ENCODE results near the gene SURF1.
"Not testable (repeated sequence)": the region's sequence is repeated elsewhere in the genome, so short reads cannot be mapped to it uniquely, and the experiment has no call there.

The SURF1 gene

DNA sequence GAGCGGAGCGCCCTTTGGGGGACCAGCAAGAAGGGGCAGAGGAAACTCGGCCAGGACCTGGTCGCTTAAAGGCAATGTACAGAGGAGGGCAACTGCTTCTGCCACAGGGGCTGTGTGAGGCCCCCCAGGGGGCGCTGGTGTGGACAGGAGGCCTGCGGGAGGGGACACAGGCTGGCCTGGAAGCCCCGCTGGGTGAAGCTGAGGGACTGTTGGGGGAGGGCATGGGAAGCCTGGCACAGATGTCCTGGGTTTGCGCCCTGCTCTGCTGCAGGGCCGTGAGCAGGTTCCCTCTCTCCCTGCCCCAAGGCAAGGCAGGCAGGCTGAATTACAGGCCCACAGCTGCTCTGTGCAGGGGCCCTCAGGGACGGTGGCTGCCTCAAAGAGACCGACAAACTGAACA is 13.7 kb downstream of the SURF1 start:
- no peak for DNase-seq (ENCODE audit: low spot score)

DNA sequence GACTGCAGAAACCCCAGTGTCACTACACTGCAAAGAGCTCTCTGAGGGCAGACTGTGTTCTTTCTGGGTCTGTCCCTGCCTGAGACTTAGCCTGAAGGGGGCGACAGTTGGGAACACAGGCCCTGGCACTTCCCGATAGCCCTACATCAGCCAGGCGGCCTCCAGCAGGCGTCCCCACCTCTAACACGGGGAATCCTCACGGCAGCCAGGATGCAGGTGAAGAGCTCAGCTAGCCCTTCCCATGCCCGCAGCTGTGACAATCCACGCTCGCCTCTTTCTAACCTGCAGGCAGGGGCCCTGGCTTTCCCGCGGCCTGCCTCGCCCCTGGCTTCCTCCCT is 14.2 kb downstream of the SURF1 start:
- peak; percentile 60 for DNase-seq (ENCODE audit: low spot score)

DNA sequence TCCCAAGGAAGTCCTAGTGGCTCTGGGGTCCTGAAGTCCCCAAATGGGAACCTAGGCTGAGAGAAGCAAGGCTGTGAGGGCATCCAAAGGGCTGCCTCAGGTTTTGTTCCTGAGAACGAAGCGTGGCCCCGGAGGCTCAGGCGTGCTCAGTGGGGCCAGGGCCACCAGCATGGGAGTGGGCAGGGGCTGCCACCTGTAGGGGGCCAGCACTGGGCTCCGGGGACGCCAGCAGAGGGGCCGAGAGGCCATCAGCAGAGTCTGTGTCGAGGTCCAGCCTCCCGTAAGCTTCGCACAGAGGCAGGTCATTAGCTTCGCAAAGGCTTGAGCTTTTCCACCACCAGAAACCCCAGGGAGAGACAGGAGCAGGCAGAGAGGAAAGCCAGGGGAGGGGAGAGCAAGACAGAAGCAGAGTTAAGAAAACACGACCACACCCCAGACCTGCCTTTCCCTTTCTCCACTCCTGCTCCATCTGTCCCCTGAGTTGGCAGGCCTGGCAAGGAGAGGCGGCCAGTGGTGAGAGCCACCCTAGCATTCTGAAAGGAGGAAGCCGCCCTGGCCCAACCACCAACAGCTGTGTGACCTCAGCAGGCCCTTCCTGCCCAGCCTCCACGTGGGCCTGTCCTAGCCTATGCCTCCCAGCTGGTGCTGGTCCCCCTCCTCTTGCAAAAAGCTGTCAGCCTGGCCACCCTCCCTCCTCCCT is 14.8 kb downstream of the SURF1 start:
- DNase-seq (ENCODE audit: low spot score) = no peak

DNA sequence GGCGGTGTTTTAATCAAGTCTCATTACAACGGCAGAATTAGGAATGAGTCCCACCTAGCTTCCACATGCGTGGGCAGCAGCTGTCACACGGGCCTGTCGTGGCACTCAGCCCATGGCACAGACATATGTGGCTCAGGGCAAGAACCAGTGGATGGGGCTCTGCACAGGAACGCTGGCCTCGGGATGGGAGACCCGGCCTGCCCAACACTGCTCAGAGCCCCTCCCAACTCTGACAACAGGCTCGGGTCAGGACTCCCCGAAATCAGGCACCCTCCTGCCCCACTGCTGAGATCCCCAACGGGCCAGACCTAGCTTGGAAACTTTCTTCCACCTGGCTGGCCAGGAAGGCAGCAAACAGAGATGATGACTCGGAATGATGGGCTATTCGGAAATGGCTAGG is 15.4 kb downstream of the SURF1 start:
- DNase-seq (ENCODE audit: low spot score) = no peak

DNA sequence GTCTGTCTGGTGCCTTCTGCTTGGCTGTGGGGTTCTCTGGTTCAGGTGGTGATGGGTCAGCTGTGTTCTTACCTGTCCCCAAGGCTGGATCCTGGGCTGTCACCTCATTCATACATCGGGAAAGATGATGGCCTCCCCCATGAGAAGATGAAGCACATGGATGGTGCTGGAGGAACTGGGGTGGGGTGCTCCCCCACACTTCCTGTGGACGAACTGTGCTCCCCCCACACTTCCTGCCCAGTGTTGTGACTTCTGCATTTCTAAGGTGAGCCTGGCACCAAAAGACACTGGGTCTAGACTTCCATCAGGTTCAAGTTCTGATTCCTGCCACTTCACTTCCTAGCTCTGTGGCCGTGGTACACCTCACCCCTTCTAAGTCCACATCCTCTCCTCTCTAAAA is 16.0 kb downstream of the SURF1 start:
- no peak for DNase-seq (ENCODE audit: low spot score)

DNA sequence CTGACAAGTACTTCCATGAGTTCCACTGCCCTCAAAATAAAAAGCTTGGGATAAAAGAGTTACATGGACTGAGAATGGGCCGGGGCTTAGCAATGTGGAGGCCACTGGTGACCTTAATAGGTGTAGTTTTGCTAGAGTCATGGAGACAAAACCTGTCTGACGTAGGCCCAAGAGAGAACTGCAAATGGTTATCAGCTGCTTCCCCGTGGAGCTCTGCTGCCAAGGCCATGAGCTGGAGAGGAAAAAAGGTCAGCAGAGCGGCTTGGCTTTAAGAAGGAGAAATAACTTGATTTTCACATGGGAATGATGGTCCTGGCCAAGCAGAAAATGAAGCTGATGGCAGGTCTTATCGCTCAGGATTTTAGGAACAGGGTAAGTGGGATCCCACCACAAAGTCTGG is 16.6 kb downstream of the SURF1 start:
- no peak for DNase-seq (ENCODE audit: low spot score)

DNA sequence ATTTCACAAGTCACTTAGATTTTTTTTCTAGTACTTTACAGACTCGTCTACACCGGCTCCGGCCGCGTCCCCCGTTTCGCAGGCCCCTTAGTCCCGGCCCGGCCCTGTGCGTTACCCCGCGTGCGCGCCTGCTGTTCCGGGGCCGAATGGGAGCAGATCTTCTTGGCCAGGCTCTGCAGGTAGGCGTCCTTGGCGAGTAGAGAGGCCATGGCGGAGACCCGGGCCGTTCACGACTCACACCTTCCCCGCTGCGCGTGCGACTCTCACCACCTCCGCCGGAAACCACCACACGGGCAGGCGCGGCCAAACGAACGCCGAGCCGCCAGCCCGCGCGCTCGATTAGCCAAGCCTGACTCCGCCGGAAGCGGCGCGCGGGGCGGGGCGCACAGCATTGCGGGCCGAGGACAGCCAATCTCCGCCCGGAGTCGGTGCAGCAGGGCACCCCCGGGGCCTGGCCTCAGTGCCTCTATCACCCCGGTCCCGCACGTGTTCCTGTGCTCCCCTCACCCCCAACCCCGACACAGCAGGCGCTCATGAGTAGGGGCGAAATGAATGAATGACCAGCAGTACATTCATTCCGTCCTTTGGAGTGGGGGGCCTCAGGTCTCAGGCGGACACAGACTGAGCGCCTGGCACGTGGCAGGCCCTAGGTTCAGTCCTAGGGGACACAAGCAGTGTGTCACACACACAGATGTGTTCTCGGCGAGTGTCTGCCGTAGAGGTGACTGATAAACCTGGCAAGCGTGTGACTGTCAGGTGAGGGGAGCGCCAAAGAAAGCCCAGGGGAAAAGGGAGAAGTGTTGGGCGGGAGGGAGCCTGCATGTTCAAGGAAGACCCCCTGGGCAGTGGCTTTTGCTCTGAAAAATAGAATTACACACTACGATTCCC is 20.1 kb downstream of the SURF1 start, which contains the start of gene SURF6:
Gene SURF6, minus strand, starts transcription at position 265 of the 888 bp plus-strand sequence. Its CDS starts 56 bp downstream, at position 209.
- DNase-seq (ENCODE audit: low spot score) = peak; percentile 94

DNA sequence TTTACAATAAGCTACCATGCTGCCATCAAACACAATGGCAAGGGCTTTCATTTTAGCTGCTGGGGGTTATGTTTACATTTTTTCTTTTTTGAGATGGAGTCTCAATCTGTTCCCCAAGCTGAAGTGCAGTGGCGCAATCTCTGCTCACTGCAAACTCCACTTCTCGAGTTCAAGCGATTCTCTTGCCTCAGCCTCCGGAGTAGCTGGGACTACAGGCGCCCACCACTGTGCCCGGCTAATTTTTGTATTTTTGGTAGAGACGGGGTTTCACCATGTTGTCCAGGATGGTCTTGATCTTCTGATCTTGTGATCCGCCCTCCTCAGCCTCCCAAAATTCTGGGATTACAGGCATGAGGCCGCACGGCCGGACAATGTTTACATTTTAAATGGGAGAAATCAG is 21.4 kb downstream of the SURF1 start:
- not testable (repeated sequence) for DNase-seq (ENCODE audit: low spot score)

DNA sequence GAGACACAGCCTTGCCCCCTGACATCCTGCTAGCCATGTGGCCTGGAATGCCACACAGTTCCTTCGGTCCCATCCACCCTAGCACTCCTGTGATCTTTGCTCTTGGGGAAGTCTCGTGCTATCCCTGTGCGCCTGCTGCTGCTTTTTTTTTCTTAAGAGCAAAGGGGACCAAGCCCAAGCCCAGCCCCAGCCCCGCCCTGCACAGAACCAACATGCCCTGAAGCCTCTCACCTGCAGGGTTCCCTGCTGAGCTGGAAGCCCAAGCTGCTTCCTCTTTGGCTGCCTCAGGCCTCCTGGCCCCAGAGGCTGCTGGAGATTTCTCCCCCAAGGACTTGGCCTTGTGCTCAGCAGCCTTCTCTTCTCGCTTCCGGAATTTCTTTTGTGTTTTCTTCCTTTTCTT is 22.1 kb downstream of the SURF1 start:
- no peak for DNase-seq (ENCODE audit: low spot score)

DNA sequence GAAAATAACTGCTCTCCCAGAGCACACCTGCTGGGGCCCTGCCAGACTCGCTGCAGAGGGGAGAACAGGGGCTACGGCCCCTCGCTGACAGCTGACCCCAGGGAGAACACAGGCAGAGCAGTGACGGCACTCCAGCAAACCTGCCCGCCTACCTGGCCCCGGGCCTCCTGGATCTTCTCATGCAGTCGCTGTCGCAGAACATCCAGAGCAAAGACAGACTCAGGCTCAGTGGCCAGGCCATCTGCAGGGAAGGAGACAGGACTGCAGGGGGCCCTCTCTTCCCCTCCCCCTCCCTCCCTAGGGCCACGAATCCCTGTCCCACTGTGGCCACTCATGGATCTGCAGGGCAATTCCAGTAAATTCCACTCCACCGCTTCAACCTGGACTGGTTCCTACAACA is 22.7 kb downstream of the SURF1 start:
- DNase-seq (ENCODE audit: low spot score) = no peak

DNA sequence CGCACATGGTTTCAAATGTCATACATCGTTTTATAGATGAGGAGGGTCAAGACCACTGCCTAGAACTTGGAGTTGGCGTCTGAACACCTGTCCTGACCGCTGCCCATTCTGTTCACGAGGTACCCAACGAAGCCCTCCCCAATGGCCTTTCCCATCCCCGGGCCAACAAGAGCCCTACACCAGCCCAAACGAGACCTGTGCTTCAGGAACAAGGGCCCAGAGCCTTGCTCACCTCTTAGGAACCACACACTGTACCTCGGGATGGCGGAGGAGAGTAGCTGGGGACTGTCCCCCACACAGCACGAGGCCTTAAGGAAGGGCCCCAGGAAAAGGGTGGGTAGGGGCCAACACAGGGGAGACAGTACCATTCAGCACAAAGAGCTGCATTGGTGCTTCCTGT is 23.3 kb downstream of the SURF1 start:
- no peak for DNase-seq (ENCODE audit: low spot score)

DNA sequence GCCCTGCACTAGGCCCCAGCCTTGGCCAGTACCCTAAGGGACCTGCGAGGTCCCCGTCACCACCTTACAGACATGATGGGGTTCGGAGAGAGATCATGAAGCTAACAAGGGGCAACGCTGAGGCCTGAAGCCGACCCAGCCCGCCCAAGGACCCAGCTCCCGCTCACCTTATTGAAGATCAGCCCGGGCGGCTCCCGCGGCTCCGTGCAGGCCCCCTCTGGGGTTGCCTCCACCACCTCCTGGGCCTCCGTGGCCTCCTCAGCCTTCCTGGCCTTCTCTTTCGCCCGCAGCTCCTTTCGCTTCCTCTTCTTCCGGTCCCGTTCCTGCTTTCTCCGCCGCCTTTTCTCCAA is 23.9 kb downstream of the SURF1 start:
- DNase-seq (ENCODE audit: low spot score) = no peak

DNA sequence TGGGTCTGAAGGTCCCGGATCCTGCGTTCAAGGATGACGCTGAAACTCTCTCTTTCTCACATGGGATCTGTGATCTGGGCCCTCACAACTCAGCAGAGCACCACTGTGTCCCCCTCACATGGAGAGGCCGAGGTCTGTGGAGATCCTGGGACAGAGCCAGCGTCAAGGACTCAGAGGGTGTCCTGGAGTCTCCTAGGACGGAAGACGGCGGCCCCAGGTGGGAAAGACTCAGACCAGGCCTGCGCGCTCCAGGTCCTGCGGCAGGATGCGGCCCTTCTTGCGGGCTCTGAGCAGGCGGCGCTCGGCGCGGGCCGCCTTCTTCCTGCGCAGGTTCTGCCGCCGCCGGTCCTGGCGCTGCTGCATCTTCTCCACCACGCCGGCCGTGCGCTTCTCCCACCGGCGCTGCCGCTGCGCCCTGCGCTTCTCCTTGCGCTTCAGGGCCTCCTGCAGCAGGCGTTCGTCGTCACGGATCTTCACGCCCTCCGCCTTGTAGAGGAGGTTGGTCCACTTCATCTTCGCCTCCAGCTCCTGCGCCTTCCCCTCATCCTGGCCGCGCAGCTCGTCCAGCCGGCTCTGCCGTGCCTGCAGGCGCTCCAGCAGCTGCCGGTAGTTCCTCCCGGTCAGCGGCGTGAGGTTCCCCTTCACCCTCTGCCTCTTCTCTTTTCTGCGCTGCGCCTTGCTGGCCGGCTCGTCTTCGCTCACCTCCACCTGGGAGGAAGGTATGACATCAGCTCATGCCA is 24.5 kb downstream of the SURF1 start:
- no peak for DNase-seq (ENCODE audit: low spot score)

DNA sequence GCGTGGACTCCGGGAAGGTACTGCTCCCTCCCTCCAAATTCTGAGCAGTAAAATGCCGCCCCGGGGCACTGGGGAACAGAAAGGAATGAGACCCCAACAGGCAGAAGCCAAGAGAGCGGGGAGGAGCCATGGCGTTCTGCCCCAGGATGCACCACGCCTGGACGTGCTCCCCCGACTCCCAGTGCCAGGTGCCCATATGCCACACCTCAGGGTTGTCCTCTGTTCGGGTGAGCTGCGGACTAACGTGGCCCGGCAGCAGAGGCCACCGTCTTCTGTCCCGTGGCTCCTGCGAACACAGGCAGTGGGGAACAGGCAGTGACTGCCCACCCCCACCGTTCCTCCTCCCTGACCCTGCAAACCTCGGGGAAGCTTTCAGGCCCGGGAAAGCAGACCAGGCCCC is 25.1 kb downstream of the SURF1 start:
- DNase-seq (ENCODE audit: low spot score) = no peak

DNA sequence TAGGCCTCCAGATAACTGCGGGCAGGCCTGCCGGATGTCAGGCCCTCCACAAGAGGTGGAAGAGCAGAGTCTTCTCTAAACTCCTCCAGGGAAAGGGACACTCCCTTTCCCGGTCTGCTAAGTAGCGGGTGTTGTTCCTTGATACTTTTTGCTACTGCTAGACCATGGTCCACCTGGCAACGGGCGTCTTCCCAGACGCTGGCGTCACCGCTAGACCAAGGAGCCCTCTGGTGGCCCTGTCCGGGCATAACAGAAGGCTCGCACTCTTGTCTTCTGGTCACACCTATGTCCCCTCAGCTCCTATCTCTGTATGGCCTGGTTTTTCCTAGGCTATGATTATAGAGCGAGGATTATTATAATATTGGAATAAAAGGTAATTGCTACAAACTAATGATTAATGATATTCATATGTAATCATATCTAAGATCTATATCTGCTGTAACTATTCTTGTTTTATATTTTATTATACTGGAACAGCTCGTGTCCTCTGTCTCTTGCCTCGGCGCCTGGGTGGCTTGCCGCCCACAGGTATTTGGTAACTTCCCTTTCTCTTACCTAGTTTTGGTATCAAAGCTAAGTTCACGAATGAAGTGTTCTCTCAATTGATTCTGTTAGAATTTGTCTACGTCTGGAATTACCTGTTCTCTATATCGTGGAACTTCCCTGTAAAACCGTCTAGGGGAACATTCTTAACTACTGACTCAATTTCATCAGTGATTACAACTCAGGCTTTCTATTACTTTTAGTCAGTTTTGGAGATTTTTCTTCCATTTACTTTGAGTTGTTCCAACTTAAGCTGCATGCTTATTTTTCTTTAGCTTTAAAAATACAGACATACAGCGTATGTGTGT is 26.8 kb downstream of the SURF1 start:
- DNase-seq (ENCODE audit: low spot score) = not testable (repeated sequence)

DNA sequence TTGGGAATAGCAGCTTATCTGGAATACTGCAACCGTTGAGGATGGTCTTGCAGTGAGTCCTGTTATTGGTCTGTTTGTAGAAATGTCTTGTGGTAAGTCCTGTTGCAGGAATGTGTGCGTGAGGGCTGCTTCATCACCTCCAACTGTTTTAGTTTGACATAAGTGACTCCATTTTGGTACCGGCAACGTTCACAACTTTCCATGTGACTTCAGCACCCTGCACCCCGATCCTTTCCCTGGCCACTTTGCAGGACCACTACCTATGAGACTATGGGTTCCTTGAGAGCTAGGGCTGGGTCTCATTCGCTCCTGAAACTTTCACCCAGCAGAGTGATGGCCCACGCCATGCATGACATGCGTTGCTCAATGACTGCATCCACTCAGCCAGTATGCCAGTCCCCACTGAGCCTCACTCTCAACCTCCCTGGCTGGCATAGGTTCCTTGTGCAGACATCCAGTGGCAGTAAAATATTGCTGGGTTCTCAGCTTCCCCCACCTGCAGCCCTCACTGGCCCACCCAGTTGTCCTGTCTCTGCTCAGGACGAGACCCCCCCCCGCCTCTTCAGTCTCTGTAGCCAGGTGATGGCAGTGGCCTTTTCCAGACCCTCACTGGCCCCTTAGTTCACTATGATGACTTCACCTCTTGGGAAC is 28.3 kb downstream of the SURF1 start:
- DNase-seq (ENCODE audit: low spot score) = no peak

DNA sequence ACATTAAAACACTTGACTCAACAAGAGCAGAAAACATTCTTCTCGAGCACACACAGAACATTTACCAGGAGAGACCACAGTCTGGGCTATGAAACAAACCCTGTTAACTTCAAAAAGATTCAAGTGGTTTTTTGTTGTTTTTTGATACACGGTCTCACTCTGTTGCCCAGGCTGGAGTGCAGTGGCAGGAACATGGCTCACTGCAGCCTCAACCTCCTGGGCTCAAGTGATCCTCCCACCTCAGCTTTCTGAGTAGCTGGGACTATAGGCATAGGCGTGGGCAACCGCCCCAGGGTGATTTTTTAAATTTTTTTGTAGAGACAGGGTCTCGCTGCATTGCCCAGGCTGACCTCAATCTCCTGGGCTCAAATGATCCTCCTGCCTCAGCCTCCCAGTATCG is 29.3 kb downstream of the SURF1 start:
- DNase-seq (ENCODE audit: low spot score) = not testable (repeated sequence)

DNA sequence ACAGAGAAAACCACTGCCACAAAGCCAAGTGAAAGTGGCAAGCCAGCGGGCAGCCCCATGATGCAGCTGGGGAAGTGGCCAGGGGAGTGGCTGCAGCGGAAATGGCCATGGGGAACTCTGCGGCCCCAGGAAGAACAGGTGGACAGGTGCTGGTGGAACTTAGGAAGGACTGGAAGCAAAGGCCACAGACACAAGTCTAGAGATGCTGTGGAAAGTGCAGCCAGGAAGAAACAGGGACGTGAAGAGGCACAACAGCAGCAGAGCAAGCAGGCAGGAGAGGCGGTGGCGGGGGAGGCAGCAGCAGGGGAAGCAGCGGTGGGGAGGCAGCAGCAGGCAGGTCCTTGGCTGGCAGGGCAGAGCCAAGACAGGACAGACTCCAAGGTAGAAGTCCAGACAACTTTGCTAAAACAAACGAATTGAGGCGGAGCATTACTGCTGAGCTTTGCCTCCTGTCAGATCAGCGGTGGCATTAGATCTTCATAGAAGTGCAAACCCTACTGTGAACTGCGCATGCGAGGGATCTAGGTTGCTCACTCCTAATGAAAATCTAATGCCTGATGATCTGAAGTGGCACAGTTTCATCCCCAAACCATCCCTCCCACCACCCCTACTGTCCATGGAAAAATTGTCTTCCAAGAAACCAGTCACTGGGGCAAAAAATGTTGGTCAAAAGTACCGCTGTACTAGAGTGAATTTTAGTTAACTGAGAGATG is 32.1 kb downstream of the SURF1 start:
- no peak for DNase-seq (ENCODE audit: low spot score)

DNA sequence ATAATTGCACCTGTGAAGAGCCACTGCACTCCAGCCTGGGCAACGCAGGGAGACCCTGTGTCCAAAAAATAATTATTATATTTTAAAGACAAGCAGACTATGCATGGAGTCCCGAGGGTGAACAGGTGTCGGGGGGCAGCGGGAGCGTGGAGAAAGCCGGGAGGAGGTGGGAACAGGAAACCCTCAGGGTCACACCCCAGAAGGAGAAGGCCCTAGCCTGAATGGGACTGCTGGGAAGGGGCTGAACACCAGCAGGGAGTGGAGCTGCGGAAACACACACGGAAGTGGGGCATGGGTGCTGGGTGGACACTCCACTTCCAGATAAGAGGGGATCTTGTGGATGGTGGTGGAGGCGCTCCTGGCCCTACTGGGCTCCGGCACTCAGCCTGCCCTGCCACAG is 33.1 kb downstream of the SURF1 start:
- no peak for DNase-seq (ENCODE audit: low spot score)

DNA sequence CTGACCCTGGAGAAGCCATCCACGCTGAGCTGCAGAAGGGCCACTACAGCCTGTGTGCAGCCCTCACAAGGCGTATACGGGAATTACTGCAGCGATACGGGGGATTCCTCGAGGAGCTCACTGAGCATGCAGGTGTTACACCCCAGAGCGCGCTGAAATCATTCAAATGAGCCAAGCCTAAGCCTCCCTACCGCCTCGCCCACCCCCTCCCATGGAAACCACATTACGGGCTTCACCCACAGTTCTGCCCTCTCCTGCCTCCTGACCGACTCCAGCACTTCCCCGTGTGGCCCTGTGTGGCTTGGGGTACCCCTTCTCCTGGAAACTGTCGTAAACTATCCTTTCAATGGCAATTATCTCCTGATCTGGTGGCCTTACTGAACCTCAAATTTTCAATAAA is 33.6 kb downstream of the SURF1 start:
- no peak for DNase-seq (ENCODE audit: low spot score)

DNA sequence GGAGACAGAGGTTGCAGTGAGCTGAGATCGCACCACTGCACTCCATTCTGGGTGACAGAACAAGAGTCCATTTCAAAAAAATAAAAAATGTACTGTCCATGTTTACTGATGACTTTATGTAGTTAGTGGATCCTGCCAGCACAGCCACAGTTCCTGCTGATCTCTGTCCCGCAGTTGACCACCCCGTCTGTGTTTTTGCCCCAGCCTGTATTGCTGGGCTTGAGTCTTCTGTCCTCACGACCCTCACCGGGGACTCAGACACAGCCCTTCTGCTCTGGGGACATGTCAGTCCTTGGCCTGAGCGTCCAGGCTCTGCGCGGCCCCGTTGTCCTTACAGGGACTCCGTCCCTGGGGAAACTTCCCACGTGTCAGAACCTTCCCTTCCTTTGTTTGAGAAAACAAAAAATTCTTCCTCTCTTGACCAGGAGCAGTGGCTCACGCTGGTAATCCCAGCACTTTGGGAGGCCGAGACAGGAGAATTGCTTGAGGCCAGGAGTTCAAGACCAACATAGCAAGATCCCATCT is 34.8 kb downstream of the SURF1 start:
- no peak for DNase-seq (ENCODE audit: low spot score)
